SH-SY5Y (cell line): ENCODE data around the gene TMEM243.

Source experiments
- GATA2 ChIP-seq: IDR thresholded peaks from 2 replicates; pipeline ENCODE4 v1.6.1; 2011; ENCODE audit warnings: mild to moderate bottlenecking, low read depth, low read length
- GATA3 ChIP-seq: IDR thresholded peaks from 2 replicates; pipeline ENCODE4 v1.6.1; 2011; ENCODE audit warnings: low read depth, mild to moderate bottlenecking, low read length, moderate library complexity

DNA sequence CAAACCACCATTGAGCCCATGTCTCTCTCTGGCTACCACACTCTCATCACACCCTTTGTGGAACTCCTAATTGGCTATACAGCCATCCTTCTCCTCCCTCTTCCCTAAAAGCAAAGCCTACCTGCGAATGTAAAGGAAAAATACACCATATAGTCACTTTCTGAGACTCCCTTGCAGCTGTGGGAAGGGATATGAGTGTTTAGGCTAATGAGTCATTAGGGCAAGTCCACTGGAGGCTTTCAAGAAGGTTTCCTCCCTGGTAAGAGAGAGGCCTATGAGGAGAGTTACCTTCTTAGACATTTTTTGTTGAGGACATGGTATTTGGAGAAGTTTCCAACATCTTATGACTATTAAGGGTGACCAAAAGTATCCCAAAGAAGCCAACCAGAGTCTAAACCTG lies 4.1 kb upstream of the TMEM243 start:
- TF ChIP-seq GATA2 (no peak), GATA3 (no peak)
